ENCODE data around the gene ZGLP1.

ZGLP1 gene

DNA sequence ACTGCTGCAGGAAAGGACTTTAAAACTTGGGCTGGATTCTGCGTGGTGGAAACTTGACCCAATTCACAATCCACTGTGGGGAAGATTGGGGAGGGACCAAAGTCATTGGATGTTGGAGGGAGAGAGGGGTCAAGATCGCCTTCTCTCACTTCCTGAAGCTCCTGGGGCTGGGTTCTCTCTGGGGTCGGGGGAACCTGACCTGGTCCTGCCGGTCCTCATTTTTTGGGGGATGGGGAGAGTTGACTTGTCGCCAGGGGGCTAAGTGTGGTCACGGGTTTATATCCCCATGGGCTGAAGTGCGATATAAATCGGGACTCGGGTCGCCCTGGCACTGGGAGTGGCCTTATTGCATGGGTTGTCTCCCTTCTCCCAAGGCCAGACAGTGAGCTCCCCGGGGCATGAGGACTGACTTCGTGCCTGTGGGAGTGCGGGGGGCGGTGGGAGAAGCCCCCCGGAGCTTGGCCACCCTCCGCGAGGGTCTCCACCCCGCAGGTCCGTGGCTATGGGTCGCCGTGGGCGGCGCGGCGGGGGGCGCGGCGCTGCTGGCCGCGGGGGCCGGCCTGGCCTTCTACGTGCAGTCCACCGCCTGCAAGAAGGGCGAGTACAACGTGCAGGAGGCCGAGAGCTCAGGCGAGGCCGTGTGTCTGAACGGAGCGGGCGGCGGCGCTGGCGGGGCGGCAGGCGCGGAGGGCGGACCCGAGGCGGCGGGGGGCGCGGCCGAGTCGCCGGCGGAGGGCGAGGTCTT lies 13.6 kb downstream of the ZGLP1 start:
- H2AFZ ChIP-seq (ENCODE audit: low read length), result peak overlapping the region; percentile 82
- 0 out of 2 replicates have a peak, but pooled peaks cover 6% of the 10 kb centered on the region for H3F3A ChIP-seq (ENCODE audit: insufficient read depth, low read length)
- H3K4me3 ChIP-seq (ENCODE audit: low read length), result peak overlapping the region; percentile 53
- DNase-seq, result no peak
- peak overlapping the region; percentile 95 for H3K4me2 ChIP-seq (ENCODE audit: low read depth, low read length)
- H3K9me2 ChIP-seq (replicated peaks; ENCODE audit: insufficient read depth, low read length), result no peaks in the 10 kb centered on the region
- H3K4me1 ChIP-seq (ENCODE audit: low read length), result peaks cover 15% of the 10 kb centered on the region
- H3K36me3 ChIP-seq (replicated peaks; ENCODE audit: insufficient read depth, low read length), result no peaks in the 10 kb centered on the region
- peaks cover 16% of the 10 kb centered on the region for H3K27me3 ChIP-seq (replicated peaks; ENCODE audit: insufficient read depth, low read length)
- no peaks in the 10 kb centered on the region for H4K20me1 ChIP-seq (ENCODE audit: insufficient read depth, low read length)
- no peak overlapping the region for H3K27ac ChIP-seq (ENCODE audit: low read length)
- no peak overlapping the region for H3K9ac ChIP-seq (ENCODE audit: low read length)
- no peaks in the 10 kb centered on the region for H3K79me2 ChIP-seq (ENCODE audit: low read length)
- no peak for TF ChIP-seq EZH2 (optimal IDR thresholded peaks at IDR 0.05; ENCODE audit: low read depth, low read length)
- no peak for TF ChIP-seq EZH2phosphoT487 (IDR thresholded peaks at IDR 0.05; ENCODE audit: low read length)
- TF ChIP-seq, protein P1, sequence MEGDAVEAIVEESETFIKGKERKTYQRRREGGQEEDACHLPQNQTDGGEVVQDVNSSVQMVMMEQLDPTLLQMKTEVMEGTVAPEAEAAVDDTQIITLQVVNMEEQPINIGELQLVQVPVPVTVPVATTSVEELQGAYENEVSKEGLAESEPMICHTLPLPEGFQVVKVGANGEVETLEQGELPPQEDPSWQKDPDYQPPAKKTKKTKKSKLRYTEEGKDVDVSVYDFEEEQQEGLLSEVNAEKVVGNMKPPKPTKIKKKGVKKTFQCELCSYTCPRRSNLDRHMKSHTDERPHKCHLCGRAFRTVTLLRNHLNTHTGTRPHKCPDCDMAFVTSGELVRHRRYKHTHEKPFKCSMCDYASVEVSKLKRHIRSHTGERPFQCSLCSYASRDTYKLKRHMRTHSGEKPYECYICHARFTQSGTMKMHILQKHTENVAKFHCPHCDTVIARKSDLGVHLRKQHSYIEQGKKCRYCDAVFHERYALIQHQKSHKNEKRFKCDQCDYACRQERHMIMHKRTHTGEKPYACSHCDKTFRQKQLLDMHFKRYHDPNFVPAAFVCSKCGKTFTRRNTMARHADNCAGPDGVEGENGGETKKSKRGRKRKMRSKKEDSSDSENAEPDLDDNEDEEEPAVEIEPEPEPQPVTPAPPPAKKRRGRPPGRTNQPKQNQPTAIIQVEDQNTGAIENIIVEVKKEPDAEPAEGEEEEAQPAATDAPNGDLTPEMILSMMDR (IDR thresholded peaks at IDR 0.05; ENCODE audit: low read length), result no peak
- H3K9me3 ChIP-seq (replicated peaks; ENCODE audit: insufficient read depth, low read length), result no peaks in the 10 kb centered on the region

GRCh38 chr19:10295305-10295846 lies 14.2 kb downstream of the ZGLP1 start:
- no peaks in the 10 kb centered on the region for H3K9me3 ChIP-seq (replicated peaks; ENCODE audit: insufficient read depth, low read length)
- no peaks in the 10 kb centered on the region for H3K9me2 ChIP-seq (replicated peaks; ENCODE audit: insufficient read depth, low read length)
- no peaks in the 10 kb centered on the region for H3K79me2 ChIP-seq (ENCODE audit: low read length)
- peak overlapping the region; percentile 95 for H3K4me2 ChIP-seq (ENCODE audit: low read depth, low read length)
- H3K36me3 ChIP-seq (replicated peaks; ENCODE audit: insufficient read depth, low read length), result no peaks in the 10 kb centered on the region
- DNase-seq, result peak; percentile 50
- 0 out of 2 replicates have a peak, but pooled peaks cover 6% of the 10 kb centered on the region for H3F3A ChIP-seq (ENCODE audit: insufficient read depth, low read length)
- no peaks in the 10 kb centered on the region for H4K20me1 ChIP-seq (ENCODE audit: insufficient read depth, low read length)
- H3K27ac ChIP-seq (ENCODE audit: low read length), result no peak overlapping the region
- H3K9ac ChIP-seq (ENCODE audit: low read length), result no peak overlapping the region
- peak overlapping the region; percentile 82 for H2AFZ ChIP-seq (ENCODE audit: low read length)
- H3K27me3 ChIP-seq (replicated peaks; ENCODE audit: insufficient read depth, low read length), result peaks cover 23% of the 10 kb centered on the region
- H3K4me1 ChIP-seq (ENCODE audit: low read length), result peaks cover 18% of the 10 kb centered on the region
- TF ChIP-seq, protein P1 (IDR thresholded peaks at IDR 0.05; ENCODE audit: low read length), result 0 out of 2 replicates have a peak, but pooled peaks have one; percentile 5
- TF ChIP-seq EZH2phosphoT487 (IDR thresholded peaks at IDR 0.05; ENCODE audit: low read length), result no peak
- peak overlapping the region; percentile 53 for H3K4me3 ChIP-seq (ENCODE audit: low read length)

- Histone ChIP-seq H3K27ac (ENCODE audit: low read length) (no peak overlapping the region), H3K9ac (ENCODE audit: low read length) (no peak overlapping the region), H3K4me2 (ENCODE audit: low read depth, low read length) (no peak overlapping the region), H3K27me3 (replicated peaks; ENCODE audit: insufficient read depth, low read length) (peaks cover 28% of the 10 kb centered on the region), H3F3A (ENCODE audit: insufficient read depth, low read length) (0 out of 2 replicates have a peak, but pooled peaks cover 6% of the 10 kb centered on the region), H3K9me2 (replicated peaks; ENCODE audit: insufficient read depth, low read length) (no peaks in the 10 kb centered on the region), H3K4me3 (ENCODE audit: low read length) (no peak overlapping the region), H4K20me1 (ENCODE audit: insufficient read depth, low read length) (no peaks in the 10 kb centered on the region), H2AFZ (ENCODE audit: low read length) (no peak overlapping the region), H3K79me2 (ENCODE audit: low read length) (no peaks in the 10 kb centered on the region), H3K36me3 (replicated peaks; ENCODE audit: insufficient read depth, low read length) (no peaks in the 10 kb centered on the region), H3K4me1 (ENCODE audit: low read length) (peaks cover 23% of the 10 kb centered on the region), H3K9me3 (replicated peaks; ENCODE audit: insufficient read depth, low read length) (no peaks in the 10 kb centered on the region)
- TF ChIP-seq EZH2phosphoT487 (IDR thresholded peaks at IDR 0.05; ENCODE audit: low read length) (no peak), EZH2 (optimal IDR thresholded peaks at IDR 0.05; ENCODE audit: low read depth, low read length) (no peak)
- TF ChIP-seq, protein P1 (IDR thresholded peaks at IDR 0.05; ENCODE audit: low read length), result no peak
- DNase-seq, result no peak
These were observed 15.3 kb downstream of the ZGLP1 start for GRCh38 chr19:10294368-10294697.
